GM12891 (cell line): ENCODE measurements around the gene DNAJC5.

Source experiments
- PAX5 ChIP-seq: IDR thresholded peaks from 2 replicates; pipeline ENCODE4 v1.6.1; 2011; ENCODE audit warnings: low read length, moderate library complexity, mild to moderate bottlenecking; ENCODE audit not compliant: insufficient read depth, severe bottlenecking
- POLR2A ChIP-seq: IDR thresholded peaks from 2 replicates; pipeline ENCODE4 v1.6.1; 2011; ENCODE audit warnings: low read depth, low read length, control low read depth
- POLR2AphosphoS5 ChIP-seq: IDR thresholded peaks from 2 replicates; pipeline ENCODE4 v1.6.1; 2011; ENCODE audit warnings: low read depth, low read length, control low read depth
- POU2F2 ChIP-seq: IDR thresholded peaks from 2 replicates; pipeline ENCODE4 v1.6.1; 2011; ENCODE audit warnings: low read depth, mild to moderate bottlenecking, control low read depth, low read length, moderate library complexity
- SPI1 ChIP-seq: IDR thresholded peaks from 2 replicates; pipeline ENCODE4 v1.6.1; 2011; ENCODE audit warnings: low read depth, low read length, control low read depth
- TAF1 ChIP-seq: IDR thresholded peaks from 2 replicates; pipeline ENCODE4 v1.6.1; 2011; ENCODE audit warnings: low read depth, low read length, control low read depth

GRCh38 chr20:63931735-63932134 lies 36.8 kb downstream of the DNAJC5 start:
- TF ChIP-seq POLR2AphosphoS5 (no peak), POLR2A (no peak), SPI1 (no peak), TAF1 (no peak), POU2F2 (no peak), PAX5 (no peak)
